Effector CD8-positive, alpha-beta T cell (primary cell): ENCODE measurements around the gene MAST4.

ENCODE experiments used
- DNase-seq: peaks from one replicate; lab custom pipeline; 2025; lab: John Stamatoyannopoulos, UW

Gene MAST4

GRCh38 chr5:66603881-66604280, 7.7 kb downstream of the MAST4 start:
- no peak for DNase-seq

GRCh38 chr5:66606713-66607112, 10.5 kb downstream of the MAST4 start:
- no peak for DNase-seq

GRCh38 chr5:66608501-66608900, 12.3 kb downstream of the MAST4 start:
- DNase-seq, result no peak

- no peak for DNase-seq
Measured at GRCh38 chr5:66609615-66610014, 13.4 kb downstream of the MAST4 start.

- no peak for DNase-seq
Measured at GRCh38 chr5:66612226-66612625, 16.0 kb downstream of the MAST4 start.

GRCh38 chr5:66615136-66615535, 18.9 kb downstream of the MAST4 start:
- DNase-seq, result no peak

- no peak for DNase-seq
Measured at GRCh38 chr5:66615894-66616293, 19.7 kb downstream of the MAST4 start.

- DNase-seq, result no peak
Measured at GRCh38 chr5:66616520-66617225, 20.5 kb downstream of the MAST4 start.

GRCh38 chr5:66617226-66617861, 21.2 kb downstream of the MAST4 start:
- no peak for DNase-seq

GRCh38 chr5:66617991-66618768, 22.0 kb downstream of the MAST4 start:
- DNase-seq, result no peak

- DNase-seq, result no peak
Measured at GRCh38 chr5:66620711-66621110, 24.5 kb downstream of the MAST4 start.

- no peak for DNase-seq
Measured at GRCh38 chr5:66621146-66621545, 25.0 kb downstream of the MAST4 start.

GRCh38 chr5:66621736-66622135, 25.5 kb downstream of the MAST4 start:
- no peak for DNase-seq

GRCh38 chr5:66628561-66628960, 32.4 kb downstream of the MAST4 start:
- DNase-seq, result no peak

- no peak for DNase-seq
Measured at GRCh38 chr5:66629446-66629845, 33.3 kb downstream of the MAST4 start.

GRCh38 chr5:66633754-66634153, 37.6 kb downstream of the MAST4 start:
- no peak for DNase-seq

GRCh38 chr5:66634601-66635000, 38.4 kb downstream of the MAST4 start:
- DNase-seq, result no peak

GRCh38 chr5:66637994-66638393, 41.8 kb downstream of the MAST4 start:
- DNase-seq, result no peak

GRCh38 chr5:66639037-66639436, 42.8 kb downstream of the MAST4 start:
- DNase-seq, result no peak

GRCh38 chr5:66642538-66642937, 46.3 kb downstream of the MAST4 start:
- no peak for DNase-seq

GRCh38 chr5:66643387-66643786, 47.2 kb downstream of the MAST4 start:
- no peak for DNase-seq

- DNase-seq, result no peak
Measured at GRCh38 chr5:66644111-66644510, 47.9 kb downstream of the MAST4 start.

GRCh38 chr5:66645039-66645438, 48.8 kb downstream of the MAST4 start:
- DNase-seq, result no peak
